Adrenal gland (tissue), 12 donors: ENCODE data around the gene CCDC3. TPM values are rescaled to one million over a fixed set of nuclear protein-coding genes. Genes with fewer than 3 reads are reported as not detected.
"Not testable (repeated sequence)": the region's sequence is repeated elsewhere in the genome, so short reads cannot be mapped to it uniquely, and the experiment has no call there.

Experiments
- DNase-seq, 7 donors: peaks; one replicate each; pipeline ENCODE4 v3.0.0-alpha.2; 2019 to 2020
- H3K27ac ChIP-seq, 5 donors: fragments of 200-600 bp; sonication (generic) in 4 of 5; 1 replicate in 3 of 5; 2 replicates in 2 of 5; pipeline versions ENCODE4 v1.5.1 to v1.8.0; 2016 to 2020; ENCODE audit warnings: mild to moderate bottlenecking in 1 of 5
- H3K27me3 ChIP-seq: fragments of 200-600 bp; 2 replicates; pipeline ENCODE4 v1.8.0; 2021
- H3K36me3 ChIP-seq, 2 donors: fragments of 200-600 bp; replicated peaks in 1 of 2; 1 replicate in 1 of 2; 2 replicates in 1 of 2; pipeline versions ENCODE4 v1.5.1 to v1.8.0; 2018 to 2022
- H3K4me1 ChIP-seq, 2 donors: fragments of 200-600 bp; replicated peaks in 1 of 2; 1 replicate in 1 of 2; 2 replicates in 1 of 2; pipeline versions ENCODE4 v1.5.1 to v1.8.0; 2018 to 2021
- H3K4me3 ChIP-seq, 4 donors: fragments of 200-600 bp; sonication (generic) in 3 of 4; one replicate each; pipeline ENCODE4 v1.5.1; 2016 to 2018
- H3K9me3 ChIP-seq, 3 donors: fragments of 200-600 bp; sonication (generic) in 1 of 3; replicated peaks in 1 of 3; 1 replicate in 2 of 3; 2 replicates in 1 of 3; pipeline versions ENCODE4 v1.5.1 to v1.8.0; 2016 to 2021
- CTCF ChIP-seq, 6 experiments: fragments of 450-650 bp in 4 of 6; fragments of 200-600 bp in 2 of 6; sonication (generic) in 1 of 6; IDR thresholded peaks; 1 replicate in 5 of 6; 2 replicates in 1 of 6; pipeline versions ENCODE4 v1.5.1 to v1.8.0; 2016 to 2021; ENCODE audit warnings: antibody characterized with exemption in 6 of 6, mild to moderate bottlenecking in 2 of 6, moderate library complexity in 1 of 6
- POLR2A ChIP-seq, 2 donors: fragments of 450-650 bp; IDR thresholded peaks; one replicate each; pipeline ENCODE4 v1.6.1; 2017; ENCODE audit warnings: antibody characterized with exemption in 2 of 2, mild to moderate bottlenecking in 2 of 2, moderate library complexity in 1 of 2
- WGBS, 4 donors: extraction: QIAGEN DNeasy Blood & Tissue Kit in 2 of 4; methylation state at CpG; one replicate each; pipeline versions ENCODE4 v1.1.5 to v1.1.7; 2013 to 2017; 5-methylcytosine and 5-hydroxymethylcytosine counted together
- intact Hi-C, 2 donors: fragments of 100-400 bp; cut with DNase I; formaldehyde crosslinking; loops; one replicate each; pipeline versions ENCODE4 v1.14.1 to v1.15.0; 2022 to 2023
- polyA plus RNA-seq, 3 donors: library from polyadenylated mRNA; stranded (reverse); fragments of 200-250 nt in 2 of 3; fragments of 350-450 nt in 1 of 3; fragmentation: Illumina TruSeq in 1 of 3; extraction: RNeasy Lipid Tissue Mini Kit (QIAGEN cat#74804) in 1 of 3; gene quantifications; one replicate each; pipeline ENCODE4 v1.2.3, GENCODE V29; 2013 to 2014
- total RNA-seq, 9 donors: library from RNA; depleted of rRNA in 4 of 9; stranded (reverse); fragments of >200 nt in 4 of 9; fragments of 120-200 nt in 1 of 9; fragmentation: NEBNext Ultra II Directional in 1 of 9; extraction: Animal tissue kit (Norgen Biotek cat#: 25700) in 1 of 9; gene quantifications; one replicate each; pipeline versions ENCODE4 v1.1.0 to v1.2.4, GENCODE V29; 2013 to 2023
- donor health status: healthy with polysubstance abuse.
- donor health status: Bipolar disorder and iron deficiency.
- donor health status: DM: yes; HTN: yes; CAD: no.
- donor health status: DM: no; HTN: no; CAD: no.
- donor health status: DM: no; HTN: no; CAD: no.
- donor health status: DM: yes; HTN: yes; CAD: no.

The CCDC3 gene
- total and polyA plus RNA-seq, 12 donors, result 1.6 to 9.9 (median 5.8) TPM

- Histone ChIP-seq H3K4me3 (no peak overlapping the region), H3K27ac (no peak overlapping the region), H3K27me3 (no peaks in the 10 kb centered on the region), H3K9me3 (no peaks in the 10 kb centered on the region), H3K4me1 (no peaks in the 10 kb centered on the region), H3K36me3 (no peaks in the 10 kb centered on the region)
- TF ChIP-seq POLR2A (IDR thresholded peaks at IDR 0.05) (no peak), CTCF (IDR thresholded peaks at IDR 0.05) (no peak)
- intact Hi-C loops, result no loop called here
- DNase-seq, result no peak
- 68 to 78% (median 76%) methylated on average over 2 of the region's 2 CpGs for WGBS, 4 donors
Observed at GRCh38 chr10:13038391-13038790, 36.9 kb upstream of the CCDC3 start.

GRCh38 chr10:13037832-13038231 is 36.3 kb upstream of the CCDC3 start:
- H3K27ac ChIP-seq, result no peak overlapping the region
- H3K27me3 ChIP-seq, result no peaks in the 10 kb centered on the region
- no peak for DNase-seq
- TF ChIP-seq CTCF (IDR thresholded peaks at IDR 0.05) (no peak), POLR2A (IDR thresholded peaks at IDR 0.05) (no peak)
- WGBS, 4 donors, result 80 to 92% (median 87%) methylated on average over 2 of the region's 2 CpGs
- no peaks in the 10 kb centered on the region for H3K4me1 ChIP-seq
- H3K9me3 ChIP-seq, result no peaks in the 10 kb centered on the region
- no peak overlapping the region for H3K4me3 ChIP-seq
- no peaks in the 10 kb centered on the region for H3K36me3 ChIP-seq
- intact Hi-C loops, result no loop called here

- no peaks in the 10 kb centered on the region for H3K36me3 ChIP-seq
- no peak overlapping the region for H3K27ac ChIP-seq
- no peak for DNase-seq
- no peaks in the 10 kb centered on the region for H3K9me3 ChIP-seq
- 84 to 92% (median 87%) methylated on average over 4 of the region's 4 CpGs for WGBS, 4 donors
- no peak overlapping the region for H3K4me3 ChIP-seq
- H3K27me3 ChIP-seq, result no peaks in the 10 kb centered on the region
- TF ChIP-seq POLR2A (IDR thresholded peaks at IDR 0.05) (no peak), CTCF (IDR thresholded peaks at IDR 0.05) (no peak)
- intact Hi-C loops, result no loop called here
- no peaks in the 10 kb centered on the region for H3K4me1 ChIP-seq
Observed at GRCh38 chr10:13036841-13037240, 35.3 kb upstream of the CCDC3 start.

GRCh38 chr10:13035731-13036130 is 34.2 kb upstream of the CCDC3 start:
- H3K9me3 ChIP-seq, H3K27ac ChIP-seq, H3K4me1 ChIP-seq, H3K36me3 ChIP-seq, H3K4me3 ChIP-seq, H3K27me3 ChIP-seq, intact Hi-C loops, DNase-seq: not testable (repeated sequence)
- WGBS, 4 donors, result 74 to 91% (median 78%) methylated on average over 9 of the region's 9 CpGs

- no peaks in the 10 kb centered on the region for H3K4me1 ChIP-seq
- TF ChIP-seq POLR2A (IDR thresholded peaks at IDR 0.05), result no peak
- no peak for TF ChIP-seq CTCF (IDR thresholded peaks at IDR 0.05)
- peaks cover 3% of the 10 kb centered on the region for H3K27me3 ChIP-seq
- 53 to 62% (median 55%) methylated on average over 5 of the region's 5 CpGs for WGBS, 4 donors
- no peak overlapping the region for H3K27ac ChIP-seq
- no peak for DNase-seq
- intact Hi-C loops, result no loop called here
- H3K36me3 ChIP-seq, result no peaks in the 10 kb centered on the region
- H3K4me3 ChIP-seq, result no peak overlapping the region
- H3K9me3 ChIP-seq, result peaks cover 0 to 10% (median 0%) of the 10 kb centered on the region in 3 donors
Observed at GRCh38 chr10:13026873-13027272, 25.4 kb upstream of the CCDC3 start.
